Measurements from ENCODE around the gene TFAP2D. TPM values are rescaled to one million over a fixed set of nuclear protein-coding genes. Genes with fewer than 3 reads are reported as not detected.

The TFAP2D gene
- total and polyA plus RNA-seq, 2 of the 4 experiments (the other 2 are of a cell fraction): not detected

GRCh38 chr6:50819904-50820868 is 106.9 kb downstream of the TFAP2D start:
- H3K4me2 ChIP-seq (ENCODE audit: low read depth, low read length): peak overlapping the region; percentile 17; the same call in 1 of the 2 replicates
- H3K4me3 ChIP-seq (ENCODE audit: insufficient read depth, low read depth, low read length): no peak overlapping the region
- H3K36me3 ChIP-seq (ENCODE audit: control insufficient read depth, insufficient read depth, low read length): no peaks in the 10 kb centered on the region
- H2BK15ac ChIP-seq (ENCODE audit: low read depth, low read length): no peak overlapping the region
- H3K4ac ChIP-seq (ENCODE audit: low read depth, low read length): no peak overlapping the region
- dilution Hi-C loops (cut with HindIII; ENCODE audit: low sequenced_read_pairs, unreplicated experiment) (no loop called here), intact Hi-C loops (cut with micrococcal nuclease) (loop anchor here (10.0 kb wide), 1 partner anchor 1035 kb away; no protein-coding TSS in a partner anchor), in situ Hi-C loops (cut with MboI; ENCODE audit: low sequenced_read_pairs) (loop anchor here (25.0 kb wide), 1 partner anchor 1192 kb away; no protein-coding TSS in a partner anchor)
- H2BK120ac ChIP-seq (ENCODE audit: low read depth, low read length): no peak overlapping the region
- H4K20me1 ChIP-seq (ENCODE audit: insufficient read depth, low read length): no peaks in the 10 kb centered on the region
- no peak overlapping the region for H4K91ac ChIP-seq (ENCODE audit: insufficient read depth, low read depth, low read length)
- no peak overlapping the region for H3K23ac ChIP-seq (ENCODE audit: low read depth, low read length)
- no peak overlapping the region for H3K18ac ChIP-seq (ENCODE audit: low read depth, low read length)
- BruUV-seq (replicated peaks): no TSS peak
- POLR2A ChIA-PET (ENCODE audit: unreplicated experiment): no interaction called here
- H2BK20ac ChIP-seq (ENCODE audit: low read depth, low read length): no peak overlapping the region
- CTCF ChIA-PET: interaction anchor here (0.6 kb wide), 1 partner anchor 1202 kb away, joined by 4 read pairs; no protein-coding TSS in a partner anchor
- H3K9ac ChIP-seq (ENCODE audit: low read depth, low read length): no peak overlapping the region
- DNase-seq (no peak), ATAC-seq (ENCODE audit: low read depth) (no peak)
- no peak overlapping the region for H2AK9ac ChIP-seq (replicated peaks; ENCODE audit: low read depth, low read length, poor library complexity)
- H3K27ac ChIP-seq (ENCODE audit: insufficient read depth, low read length): no peak overlapping the region
- peaks cover 57% of the 10 kb centered on the region for H3K27me3 ChIP-seq (ENCODE audit: control insufficient read depth, insufficient read depth, low read length)
- no peaks in the 10 kb centered on the region; the same call in 1 of the 2 replicates for H3K9me3 ChIP-seq (ENCODE audit: control insufficient read depth, insufficient read depth, low read length)
- H3K14ac ChIP-seq (replicated peaks; ENCODE audit: low read depth, low read length): no peak overlapping the region
- H4K5ac ChIP-seq (ENCODE audit: low read depth, low read length): no peak overlapping the region
- no peaks in the 10 kb centered on the region for H3K79me1 ChIP-seq (ENCODE audit: low read depth in 1 of 2, low read length in 2 of 2)
- TF ChIP-seq RFX5 (IDR thresholded peaks at IDR 0.05; ENCODE audit: low read depth, low read length): no peak
- no peak for TF ChIP-seq MXI1 (IDR thresholded peaks at IDR 0.05; ENCODE audit: borderline replicate concordance, low read depth, low read length)
- TF ChIP-seq CTCF (conservative IDR thresholded peaks at IDR 0.05; ENCODE audit: low read depth, low read length): no peak
- no peak for TF ChIP-seq CEBPB (IDR thresholded peaks at IDR 0.05; ENCODE audit: low read depth, low read length)
- no peaks in the 10 kb centered on the region for H3K9me1 ChIP-seq (ENCODE audit: insufficient read depth, low read length)
- H3K56ac ChIP-seq (ENCODE audit: extremely low read depth, insufficient read depth, low read length): no peak overlapping the region
- peak overlapping the region; percentile 10 for H2AFZ ChIP-seq (replicated peaks; ENCODE audit: low read length, poor library complexity)
- 1% methylated on average over 19 of the region's 58 CpGs; no CpG with 5 or more reads in 1 of the 2 experiments for WGBS, 2 experiments (ENCODE audit: extremely low coverage in 2 of 2, insufficient read length in 1 of 2)
- no peaks in the 10 kb centered on the region for H3K4me1 ChIP-seq (ENCODE audit: control insufficient read depth, insufficient read depth, low read length)
- no peak overlapping the region for H2BK5ac ChIP-seq (ENCODE audit: low read depth, low read length, poor library complexity, severe bottlenecking)
- no peak overlapping the region for H4K8ac ChIP-seq (ENCODE audit: low read depth in 2 of 2, low read length in 2 of 2)
- H2AK5ac ChIP-seq (ENCODE audit: low read depth, low read length): no peak overlapping the region
